Astrocyte (in vitro differentiated cells and primary cell): ENCODE measurements around the gene AKT3. TPM values are rescaled to one million over a fixed set of nuclear protein-coding genes. Genes with fewer than 3 reads are reported as not detected.
"Not testable (repeated sequence)": the region's sequence is repeated elsewhere in the genome, so short reads cannot be mapped to it uniquely, and the experiment has no call there.

Experiments
- DNase-seq: peaks from one replicate; pipeline ENCODE4 v3.0.0-alpha.2; 2010; ENCODE audit warnings: low read depth
- FAIRE-seq: peaks from 2 replicates; lab custom pipeline; 2011; peaks lifted over from hg19 to GRCh38; lab: Jason Lieb, UNC
- H2AFZ ChIP-seq: 2 replicates; pipeline ENCODE4 v1.6.0; 2012; ENCODE audit warnings: low read depth, low read length, inconsistent platforms
- H3K27ac ChIP-seq: 2 replicates; pipeline ENCODE4 v1.5.1; 2011; ENCODE audit warnings: low read depth, low read length, inconsistent platforms
- H3K27me3 ChIP-seq: 2 replicates; pipeline ENCODE4 v1.6.0; 2011; ENCODE audit warnings: low read length, inconsistent platforms; ENCODE audit not compliant: insufficient read depth
- H3K36me3 ChIP-seq: 2 replicates; pipeline ENCODE4 v1.5.1; 2011; ENCODE audit warnings: low read length, inconsistent platforms; ENCODE audit not compliant: insufficient read depth
- H3K4me1 ChIP-seq: 2 replicates; pipeline ENCODE4 v1.5.1; 2011; ENCODE audit warnings: low read length, inconsistent platforms; ENCODE audit not compliant: insufficient read depth
- H3K4me2 ChIP-seq: 2 replicates; pipeline ENCODE4 v1.6.0; 2012; ENCODE audit warnings: low read length, inconsistent platforms
- H3K4me3 ChIP-seq: 2 replicates; pipeline ENCODE4 v1.5.1; 2011; ENCODE audit warnings: low read depth, mild to moderate bottlenecking, low read length, inconsistent platforms; ENCODE audit not compliant: insufficient read depth
- H3K79me2 ChIP-seq: 2 replicates; pipeline ENCODE4 v1.6.0; 2012; ENCODE audit warnings: mild to moderate bottlenecking, low read length, inconsistent platforms; ENCODE audit not compliant: insufficient read depth
- H3K9ac ChIP-seq: 2 replicates; pipeline ENCODE4 v1.6.0; 2012; ENCODE audit warnings: mild to moderate bottlenecking, low read length, inconsistent platforms
- H3K9me3 ChIP-seq: 2 replicates; pipeline ENCODE4 v1.5.1; 2012; ENCODE audit warnings: low read depth, mild to moderate bottlenecking, low read length, inconsistent platforms; ENCODE audit not compliant: insufficient read depth
- H4K20me1 ChIP-seq: 2 replicates; pipeline ENCODE4 v1.6.0; 2012; ENCODE audit warnings: low read length, inconsistent platforms; ENCODE audit not compliant: insufficient read depth
- H3K27ac Mint-ChIP-seq: one replicate; pipeline ENCODE4 v1.8.0; 2021; ENCODE audit warnings: mild to moderate bottlenecking, mixed read lengths; ENCODE audit not compliant: unreplicated experiment
- H3K27me3 Mint-ChIP-seq: one replicate; pipeline ENCODE4 v1.8.0; 2021; ENCODE audit warnings: low read depth, mixed read lengths; ENCODE audit not compliant: unreplicated experiment
- H3K36me3 Mint-ChIP-seq: one replicate; pipeline ENCODE4 v1.8.0; 2021; ENCODE audit warnings: low read depth, mixed read lengths; ENCODE audit not compliant: unreplicated experiment
- H3K4me1 Mint-ChIP-seq: one replicate; pipeline ENCODE4 v1.8.0; 2021; ENCODE audit warnings: low read depth, mixed read lengths; ENCODE audit not compliant: unreplicated experiment
- H3K4me3 Mint-ChIP-seq: one replicate; pipeline ENCODE4 v1.8.0; 2021; ENCODE audit warnings: mild to moderate bottlenecking, moderate library complexity, mixed read lengths; ENCODE audit not compliant: unreplicated experiment
- H3K9me3 Mint-ChIP-seq: one replicate; pipeline ENCODE4 v1.8.0; 2021; ENCODE audit warnings: mild to moderate bottlenecking, mixed read lengths; ENCODE audit not compliant: unreplicated experiment
- CTCF ChIP-seq: IDR thresholded peaks from 2 replicates; pipeline ENCODE4 v1.5.1; 2011; ENCODE audit warnings: low read depth, mild to moderate bottlenecking, inconsistent platforms, low read length, moderate library complexity; ENCODE audit not compliant: insufficient read depth
- EZH2 ChIP-seq: IDR thresholded peaks from 2 replicates; pipeline ENCODE4 v1.6.1; 2012; ENCODE audit warnings: mild to moderate bottlenecking, low read length, inconsistent platforms; ENCODE audit not compliant: insufficient read depth
- total RNA-seq: library from RNA; stranded (reverse); gene quantifications from 2 replicates; pipeline ENCODE4 v1.2.1, GENCODE V29; 2021

Gene AKT3
- total RNA-seq, 1 donor from 2014 or later = 64.5 TPM

GRCh38 chr1:243663651-243664050 lies 186.4 kb downstream of the AKT3 start:
- Histone ChIP-seq H2AFZ (no peak overlapping the region), H3K9ac (no peak overlapping the region), H3K27ac (no peak overlapping the region), H3K79me2 (no peaks in the 10 kb centered on the region), H3K4me1 (no peaks in the 10 kb centered on the region), H3K4me2 (no peak overlapping the region), H3K9me3 (no peaks in the 10 kb centered on the region), H3K27me3 (no peaks in the 10 kb centered on the region), H3K36me3 (no peaks in the 10 kb centered on the region), H4K20me1 (peaks cover 6% of the 10 kb centered on the region), H3K4me3 (no peak overlapping the region)
- Mint-ChIP-seq H3K9me3 (no peaks in the 10 kb centered on the region), H3K27me3 (no peaks in the 10 kb centered on the region), H3K4me1 (peaks cover 10% of the 10 kb centered on the region), H3K36me3 (peaks cover 10% of the 10 kb centered on the region), H3K27ac (no peak overlapping the region), H3K4me3 (no peak overlapping the region)
- DNase-seq (no peak), FAIRE-seq (no peak)
- TF ChIP-seq EZH2 = no peak
- TF ChIP-seq CTCF = no peak

GRCh38 chr1:243662169-243662568 lies 187.9 kb downstream of the AKT3 start:
- H3K27me3 Mint-ChIP-seq, H3K27ac Mint-ChIP-seq, H3K4me1 Mint-ChIP-seq, H3K36me3 ChIP-seq, H3K79me2 ChIP-seq, H3K27me3 ChIP-seq, FAIRE-seq, H3K4me3 Mint-ChIP-seq, H3K4me3 ChIP-seq, H3K4me1 ChIP-seq, H3K9ac ChIP-seq, H3K9me3 Mint-ChIP-seq, DNase-seq, H2AFZ ChIP-seq, H4K20me1 ChIP-seq, H3K4me2 ChIP-seq, H3K27ac ChIP-seq, H3K9me3 ChIP-seq: not testable (repeated sequence)
- H3K36me3 Mint-ChIP-seq = peaks cover 13% of the 10 kb centered on the region

GRCh38 chr1:243658594-243659105 lies 191.4 kb downstream of the AKT3 start:
- Histone ChIP-seq H3K4me3 (no peak overlapping the region), H3K9ac (no peak overlapping the region), H3K36me3 (no peaks in the 10 kb centered on the region), H3K9me3 (no peaks in the 10 kb centered on the region), H3K79me2 (no peaks in the 10 kb centered on the region), H3K27ac (no peak overlapping the region), H3K27me3 (no peaks in the 10 kb centered on the region), H3K4me1 (no peaks in the 10 kb centered on the region), H4K20me1 (no peaks in the 10 kb centered on the region), H2AFZ (no peak overlapping the region), H3K4me2 (no peak overlapping the region)
- Mint-ChIP-seq H3K9me3 (no peaks in the 10 kb centered on the region), H3K36me3 (peaks cover 13% of the 10 kb centered on the region), H3K27ac (peak overlapping the region; percentile 53), H3K4me1 (no peaks in the 10 kb centered on the region), H3K27me3 (no peaks in the 10 kb centered on the region), H3K4me3 (no peak overlapping the region)
- TF ChIP-seq EZH2 = no peak
- no peak for TF ChIP-seq CTCF
- no peak for FAIRE-seq
- DNase-seq = no peak
